Body of pancreas (tissue), 4 donors: ENCODE results near the gene DNAH2.

Source experiments
- CTCF ChIP-seq, 7 experiments: fragments of 450-650 bp in 4 of 7; fragments of 200-600 bp in 3 of 7; sonication (generic) in 3 of 7; IDR thresholded peaks; one replicate each; pipeline ENCODE4 v1.5.1; 2016 to 2019; ENCODE audit warnings: antibody characterized with exemption in 7 of 7
- POLR2A ChIP-seq, 3 donors: fragments of 450-650 bp; IDR thresholded peaks; one replicate each; pipeline ENCODE4 v1.6.1; 2016; ENCODE audit warnings: antibody characterized with exemption in 3 of 3, mild to moderate bottlenecking in 2 of 3

DNA sequence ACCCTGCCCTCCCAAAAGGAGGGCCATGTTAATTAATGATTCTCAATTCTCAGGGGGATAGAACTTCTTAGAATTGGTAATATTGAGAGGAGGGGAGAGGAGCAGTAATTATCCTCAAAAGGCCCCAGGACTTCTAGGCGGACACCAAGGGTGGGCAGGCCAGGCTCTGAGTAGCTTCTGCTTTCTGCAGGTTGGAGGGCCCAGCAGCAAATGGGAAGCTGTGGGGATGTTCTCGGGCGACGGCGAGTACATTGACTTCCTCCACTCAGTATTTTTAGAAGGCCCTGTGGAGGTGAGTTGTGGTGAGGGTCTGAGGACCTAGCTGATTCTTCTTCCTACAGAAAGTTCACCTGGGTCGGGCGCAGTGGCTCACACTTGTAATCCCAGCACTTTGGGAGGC is 57.5 kb downstream of the DNAH2 start:
- no peak for TF ChIP-seq CTCF (IDR thresholded peaks at IDR 0.05)
- no peak for TF ChIP-seq POLR2A (IDR thresholded peaks at IDR 0.05)
